Lung microvascular endothelial cell (primary cell): Measurements from ENCODE around the gene JKAMP. TPM values are rescaled to one million over a fixed set of nuclear protein-coding genes. Genes with fewer than 3 reads are reported as not detected.
"Not testable (repeated sequence)": the region's sequence is repeated elsewhere in the genome, so short reads cannot be mapped to it uniquely, and the experiment has no call there.

Source experiments
- DNase-seq, 2 donors: peaks; one replicate each; pipeline versions ENCODE4 v3.0.0 to v3.0.0-alpha.2; 2010; ENCODE audit warnings: low read depth in 2 of 2
- total RNA-seq: library from RNA; depleted of rRNA; stranded (reverse); fragments of >200 nt; gene quantifications from 2 replicates; pipeline ENCODE4 v1.2.1, GENCODE V29; 2014

Gene JKAMP, protein sequence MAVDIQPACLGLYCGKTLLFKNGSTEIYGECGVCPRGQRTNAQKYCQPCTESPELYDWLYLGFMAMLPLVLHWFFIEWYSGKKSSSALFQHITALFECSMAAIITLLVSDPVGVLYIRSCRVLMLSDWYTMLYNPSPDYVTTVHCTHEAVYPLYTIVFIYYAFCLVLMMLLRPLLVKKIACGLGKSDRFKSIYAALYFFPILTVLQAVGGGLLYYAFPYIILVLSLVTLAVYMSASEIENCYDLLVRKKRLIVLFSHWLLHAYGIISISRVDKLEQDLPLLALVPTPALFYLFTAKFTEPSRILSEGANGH
- 35.7 and 40.5 TPM in 2 replicates for total RNA-seq

DNA sequence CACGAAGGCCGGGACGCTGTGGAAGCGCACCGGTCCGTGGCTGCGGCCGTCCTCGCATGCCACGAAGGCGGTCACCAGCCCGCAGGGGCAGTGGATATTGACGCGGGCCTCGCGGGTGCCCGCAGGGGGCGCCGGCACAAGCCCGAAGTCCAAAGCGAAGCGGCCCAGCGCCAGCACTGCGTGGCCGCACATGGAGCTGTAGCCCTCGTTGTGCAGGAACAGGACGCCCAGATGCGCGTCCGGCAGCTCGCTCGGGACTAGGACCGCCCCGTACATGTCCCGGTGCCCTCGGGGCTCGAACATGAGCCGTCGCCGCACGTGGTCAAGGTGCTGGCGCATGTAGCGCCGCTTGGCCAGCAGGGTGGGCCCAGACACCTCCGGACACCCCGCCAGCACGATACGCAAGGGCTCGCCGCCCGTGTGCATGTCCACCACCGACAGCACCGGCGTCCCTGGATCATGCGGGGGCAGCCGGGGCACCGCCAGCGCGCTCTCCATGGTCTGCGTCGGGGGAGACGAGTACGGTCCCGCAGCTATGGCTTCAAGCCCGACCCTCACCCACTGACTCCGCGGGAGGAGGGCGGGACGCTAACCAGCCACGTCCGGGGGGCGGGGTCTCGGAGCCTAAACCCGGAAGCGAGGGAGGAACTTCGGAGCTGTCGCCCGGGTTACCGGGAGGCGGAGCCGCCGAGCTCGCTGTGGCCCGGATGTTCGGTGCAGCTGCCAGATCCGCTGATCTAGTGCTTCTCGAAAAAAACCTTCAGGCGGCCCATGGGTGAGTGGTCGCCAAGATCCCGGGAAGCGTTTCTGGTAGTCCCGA lies at the start of gene JKAMP, which contains the start of gene L3HYPDH:
Gene JKAMP (plus strand): TSS at position 699 of the 820 bp plus-strand sequence. CDS start 73 bp downstream, at position 772.
Gene L3HYPDH (minus strand): TSS at position 590 of the 820 bp plus-strand sequence. CDS start 92 bp downstream, at position 498.
- DNase-seq = peak; percentile 96 to 97

DNA sequence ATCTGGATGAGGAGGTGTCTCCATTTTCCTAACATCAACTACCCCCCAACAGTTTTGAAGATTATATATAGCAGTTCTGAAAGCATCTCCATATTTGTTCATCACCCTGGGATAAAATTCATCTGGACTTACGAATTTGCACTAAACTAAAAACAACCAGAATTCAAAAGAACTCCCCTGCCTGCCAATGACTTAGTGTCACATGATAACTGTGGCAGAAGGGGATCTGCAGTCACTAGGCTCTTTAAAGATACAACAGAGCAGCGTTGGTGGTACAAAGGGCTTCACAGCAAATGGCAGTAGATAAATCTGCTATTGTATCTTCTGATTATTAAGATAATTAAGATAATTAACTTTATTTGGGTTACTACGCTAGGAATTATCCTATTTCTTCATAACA lies 49.2 kb upstream of the JKAMP start:
- no peak for DNase-seq

DNA sequence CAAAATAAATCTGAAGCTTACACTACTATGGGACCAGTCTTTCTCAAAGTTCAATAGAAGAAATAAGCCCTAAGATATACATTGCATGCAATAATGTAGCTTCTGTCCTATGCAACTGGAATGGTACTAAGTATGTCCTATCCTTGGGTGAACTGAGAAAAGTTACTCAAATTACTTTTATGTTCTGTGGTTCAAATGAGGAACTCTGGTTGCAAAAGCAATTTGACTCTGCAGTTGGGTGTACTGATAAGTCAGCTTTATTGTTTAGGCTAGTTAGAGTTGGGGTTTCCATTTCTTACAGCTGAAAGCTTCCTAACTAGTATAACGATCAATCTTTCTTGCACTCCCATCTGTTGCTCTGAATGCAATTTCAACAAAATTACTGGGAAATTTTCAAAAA lies 48.3 kb upstream of the JKAMP start:
- no peak for DNase-seq

DNA sequence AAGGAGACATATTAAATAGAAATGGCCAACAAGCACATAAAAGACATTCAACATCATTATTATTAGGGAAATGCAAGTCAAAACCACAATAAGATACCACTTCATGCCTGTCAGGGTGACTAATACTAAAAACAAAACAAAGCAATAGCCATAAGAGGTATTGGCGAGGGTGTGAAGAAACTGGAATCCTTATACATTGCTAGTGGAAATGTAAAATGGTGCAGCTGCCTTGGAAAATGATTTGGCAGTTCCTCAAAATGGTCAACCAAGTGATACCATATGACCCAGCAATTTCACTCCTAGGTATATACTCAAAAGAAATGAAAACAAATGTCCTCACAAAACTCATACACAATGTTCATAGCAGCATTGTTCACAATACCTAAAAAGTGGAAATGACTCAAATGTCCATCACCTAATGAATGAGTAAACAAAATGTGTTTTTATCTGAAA lies 46.1 kb upstream of the JKAMP start:
- peak in 1 of 2 donors; percentile 59 for DNase-seq

DNA sequence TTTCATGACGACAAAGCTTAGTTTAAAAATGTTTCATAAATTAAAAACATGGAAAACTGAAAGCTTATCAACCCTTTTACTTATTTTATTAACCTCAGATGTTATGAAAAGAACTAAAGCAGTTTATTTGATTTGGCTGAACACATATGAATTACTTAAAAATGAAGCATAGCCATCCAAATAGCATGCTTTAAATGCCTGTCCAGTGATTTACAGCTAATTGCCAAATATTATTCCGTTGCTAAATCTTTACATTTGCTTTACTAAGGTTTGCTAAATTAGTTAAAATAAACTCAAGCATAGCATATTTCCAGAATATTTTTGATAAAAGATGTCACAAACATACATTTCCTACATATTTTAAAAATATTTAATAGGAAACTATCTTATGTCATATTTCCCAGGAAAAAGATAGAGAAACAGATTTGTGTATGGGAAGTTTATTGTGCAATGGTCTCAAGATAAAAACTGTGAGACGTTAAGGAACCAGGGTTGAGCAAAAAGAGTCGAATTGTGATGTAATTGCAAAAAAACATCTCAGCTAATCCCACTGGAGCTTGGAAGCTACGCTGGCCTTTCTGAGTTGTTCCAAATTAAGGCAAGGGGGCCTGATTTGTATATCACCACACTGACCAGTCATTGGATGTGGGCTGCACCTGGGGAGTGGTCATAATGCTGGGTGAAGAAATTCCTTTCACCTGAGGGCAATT lies 44.9 kb upstream of the JKAMP start:
- no peak for DNase-seq

DNA sequence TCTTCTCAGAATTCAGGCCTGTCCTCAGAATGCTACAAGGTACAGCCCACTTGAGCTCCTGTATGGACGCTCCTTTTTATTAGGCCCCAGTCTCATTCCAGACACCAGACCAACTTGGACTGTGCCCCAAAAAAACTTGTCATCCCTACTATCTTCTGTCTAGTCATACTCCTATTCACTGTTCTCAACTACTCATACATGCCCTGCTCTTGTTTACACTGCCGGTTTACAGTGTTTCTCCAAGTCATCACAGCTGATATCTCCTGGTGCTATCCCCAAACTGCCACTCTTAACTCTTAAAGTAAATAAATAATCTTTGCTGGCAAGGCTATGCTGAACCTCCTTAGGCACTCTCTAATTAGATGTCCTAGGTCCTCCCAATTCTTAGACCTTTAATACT lies 35.6 kb upstream of the JKAMP start:
- not testable (repeated sequence) for DNase-seq

DNA sequence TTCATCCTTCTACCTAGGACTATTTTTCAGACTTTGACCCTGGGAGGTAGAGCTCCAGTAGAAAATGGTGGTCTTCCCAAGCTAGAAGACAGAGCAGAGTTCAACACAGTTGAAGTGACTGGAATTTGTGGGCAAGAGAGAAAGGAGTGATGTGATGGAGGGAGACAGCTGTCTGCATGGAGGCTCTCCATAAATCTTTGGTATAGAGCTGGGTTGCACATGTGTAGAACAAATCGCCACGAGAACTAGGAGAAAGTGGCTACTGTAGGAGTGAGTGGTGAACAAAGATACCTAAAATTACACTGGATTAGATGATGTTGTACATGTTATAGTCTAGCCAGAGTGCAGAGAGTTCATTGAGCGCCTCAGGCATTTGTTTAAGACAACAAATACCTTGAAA lies 33.6 kb upstream of the JKAMP start:
- no peak for DNase-seq

DNA sequence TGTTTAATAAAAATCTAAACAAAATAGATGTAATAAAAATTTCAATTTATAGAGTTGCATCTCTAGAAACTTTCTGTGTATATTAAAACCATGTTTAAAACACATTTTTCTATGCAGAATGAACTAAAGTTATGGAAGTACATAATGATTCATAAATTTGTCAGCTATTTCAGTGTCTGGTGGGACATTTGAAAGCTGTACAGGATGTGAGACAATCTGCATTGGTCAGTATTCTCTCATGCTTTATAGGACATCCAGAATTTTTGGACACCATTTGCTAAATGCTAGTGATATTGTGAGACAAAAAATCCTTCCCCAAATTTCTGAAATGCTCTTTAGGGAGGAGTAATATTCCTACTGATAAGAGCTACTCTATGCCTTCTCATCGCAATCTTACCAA lies 32.5 kb upstream of the JKAMP start:
- DNase-seq = no peak

DNA sequence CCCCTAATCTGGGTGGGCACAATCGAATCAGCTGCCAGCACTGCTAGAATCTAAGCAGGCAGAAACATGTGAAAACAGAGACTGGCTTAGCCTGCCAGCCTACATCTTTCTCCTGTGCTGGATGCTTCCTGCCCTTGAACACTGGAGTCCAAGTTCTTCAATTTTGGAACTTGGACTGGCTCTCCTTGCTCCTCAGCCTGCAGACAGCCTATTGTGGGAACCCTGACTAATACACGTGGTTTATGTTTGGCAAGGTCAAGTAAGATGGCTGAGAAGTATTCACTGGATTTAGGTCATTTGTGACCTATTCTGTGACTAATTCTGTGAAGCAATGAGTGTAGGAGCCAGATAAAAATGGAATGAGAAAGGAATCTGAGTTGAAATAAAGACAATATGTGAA lies 30.2 kb upstream of the JKAMP start:
- DNase-seq = peak in 1 of 2 donors; percentile 38

DNA sequence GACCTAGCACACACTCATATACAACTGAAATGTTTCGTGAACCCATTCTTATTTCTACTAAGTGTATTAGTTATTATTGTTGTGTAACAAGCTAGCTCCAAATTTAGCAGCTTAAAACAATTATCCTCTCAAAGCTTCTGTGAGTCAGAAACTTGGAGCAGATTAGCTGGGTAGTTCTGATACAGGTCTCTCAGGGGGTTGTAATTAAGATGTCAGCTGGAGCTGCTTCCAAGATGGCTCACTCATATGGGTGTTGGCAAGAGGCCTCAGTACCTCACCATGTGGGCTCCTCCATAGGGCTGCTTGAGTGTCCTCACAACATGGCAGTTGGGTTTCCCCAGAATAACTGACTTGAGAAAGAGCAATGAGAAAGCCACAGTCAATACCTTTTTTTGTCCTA lies 28.9 kb upstream of the JKAMP start:
- DNase-seq = no peak

DNA sequence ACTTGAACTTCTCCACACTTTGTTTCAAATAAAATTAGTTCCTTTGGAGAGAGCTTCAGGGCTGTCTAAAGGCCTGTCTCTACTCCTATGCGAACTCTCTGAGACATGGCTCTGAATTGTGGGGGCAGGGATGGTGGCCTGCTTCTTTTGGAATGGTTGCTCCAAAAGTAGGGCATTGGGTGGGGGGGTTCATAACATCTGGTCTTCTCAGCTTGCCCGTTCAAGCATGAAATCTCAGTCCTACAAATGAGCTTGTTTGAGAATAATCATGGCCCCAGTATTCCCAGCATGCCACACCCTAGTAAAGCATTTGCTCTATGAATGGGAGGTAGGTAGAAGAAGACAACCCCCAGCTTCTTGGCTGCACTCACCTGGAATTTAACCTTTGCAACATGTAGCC lies 25.8 kb upstream of the JKAMP start:
- DNase-seq = no peak

DNA sequence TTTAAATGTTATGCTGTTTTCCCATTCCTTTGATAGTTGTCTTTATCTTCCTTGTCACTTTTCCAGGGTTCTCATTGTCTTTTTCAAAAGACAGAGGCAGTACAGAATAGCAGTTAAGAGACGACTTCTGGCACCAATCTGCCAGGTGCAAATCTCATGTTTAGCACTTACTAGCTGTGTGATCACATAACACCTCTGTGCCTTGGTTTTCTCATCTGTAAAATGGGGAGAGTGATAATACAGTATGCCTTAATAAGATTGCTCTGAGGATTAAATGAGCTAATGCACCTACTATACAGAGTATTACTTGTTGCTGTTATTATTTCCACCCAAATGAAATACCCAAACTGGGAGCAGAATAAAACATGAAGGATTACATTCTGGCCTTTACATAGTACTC lies 23.9 kb upstream of the JKAMP start:
- DNase-seq = no peak

DNA sequence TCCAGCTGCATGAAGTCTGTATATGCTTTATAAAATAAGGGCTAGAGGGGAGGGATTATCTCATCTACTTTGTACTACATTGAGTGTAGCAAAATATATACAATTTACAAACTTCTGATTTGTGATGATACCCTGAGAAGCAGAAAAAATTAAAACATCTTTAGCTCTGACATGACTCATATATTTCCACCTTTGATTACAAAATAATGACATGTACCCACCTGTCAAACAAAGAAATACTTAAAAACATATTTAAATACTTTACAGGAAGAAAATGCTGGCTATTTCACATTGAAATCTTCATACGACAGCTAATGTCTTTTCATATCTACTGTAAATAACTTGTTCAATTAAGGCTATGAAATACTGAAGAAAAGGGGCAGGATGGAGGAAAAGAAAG lies 22.4 kb upstream of the JKAMP start:
- no peak for DNase-seq

DNA sequence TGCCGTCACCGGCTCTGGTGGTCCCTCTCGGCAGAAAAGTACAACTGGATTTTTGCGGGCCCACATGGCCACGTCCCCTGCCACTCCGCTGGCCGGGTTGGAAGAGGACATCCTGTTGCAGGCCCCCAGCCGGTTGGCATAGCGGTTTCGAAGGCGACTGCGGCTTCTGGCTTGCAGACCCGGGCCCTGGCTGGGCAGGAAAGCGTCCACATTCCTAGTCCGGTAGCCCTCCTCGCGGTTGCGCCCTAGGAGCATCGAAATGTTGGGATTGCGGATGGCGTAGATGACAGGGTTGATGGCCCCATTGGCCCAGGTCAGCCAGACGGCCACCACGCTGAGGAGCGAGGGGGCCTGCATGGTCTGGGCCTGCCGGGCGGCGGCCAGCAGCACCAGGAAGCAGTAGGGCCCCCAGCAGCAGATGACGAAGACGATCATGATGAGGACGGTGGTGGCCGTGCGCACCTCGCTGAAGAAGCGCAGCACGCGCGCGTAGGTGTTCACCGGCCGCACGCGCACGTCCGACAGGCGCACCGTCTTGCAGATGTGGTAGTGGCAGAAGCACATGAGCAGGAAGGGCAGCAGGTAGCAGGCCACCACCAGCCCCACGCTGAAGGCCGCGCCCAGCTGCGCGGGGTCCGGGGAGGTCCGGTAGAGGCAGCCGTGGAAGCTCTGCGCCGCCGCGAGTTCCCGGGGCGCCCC lies 20.4 kb upstream of the JKAMP start:
- peak in 1 of 2 donors; percentile 33 for DNase-seq

DNA sequence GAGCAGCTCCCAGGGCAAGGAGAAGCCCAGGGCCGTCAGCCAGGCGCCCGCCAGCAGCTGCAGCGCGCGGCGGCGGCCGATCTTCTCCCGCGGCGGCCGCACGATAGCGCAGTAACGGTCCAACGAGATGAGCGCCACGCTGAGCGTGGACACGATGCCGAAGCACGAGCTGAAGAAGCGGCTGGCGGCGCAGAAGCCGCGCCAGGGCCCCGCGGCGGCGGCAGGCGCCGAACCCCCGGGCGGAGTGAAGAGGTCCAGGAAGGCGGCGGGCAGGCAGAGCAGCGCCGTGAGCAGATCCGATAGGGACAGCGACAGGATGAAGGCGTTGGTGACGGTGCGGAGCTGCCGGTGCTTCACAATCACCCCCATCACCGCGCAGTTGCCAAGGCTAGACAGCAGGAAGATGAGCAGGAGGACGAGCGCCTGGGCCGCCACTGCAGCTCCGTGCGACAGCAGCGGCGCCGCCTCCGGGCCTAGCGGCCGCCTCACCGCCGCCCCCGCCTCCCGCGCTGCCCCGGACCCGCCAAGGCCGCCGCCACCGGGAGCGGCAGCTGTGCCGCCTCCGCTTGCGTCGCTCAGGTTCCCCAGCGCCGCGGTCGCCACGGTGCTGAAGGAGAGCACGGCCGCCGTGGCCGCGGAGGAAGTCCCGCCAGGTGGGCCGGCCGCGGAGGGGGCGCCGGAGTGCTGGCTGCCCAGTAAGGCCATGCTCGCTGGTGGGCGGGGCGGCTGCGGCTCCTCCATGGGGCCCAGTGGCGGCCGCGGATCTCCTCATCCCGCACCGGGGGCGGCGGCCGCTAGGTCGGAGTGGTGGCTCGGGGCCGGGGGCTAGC lies 19.6 kb upstream of the JKAMP start:
- peak; percentile 64 to 76 for DNase-seq

DNA sequence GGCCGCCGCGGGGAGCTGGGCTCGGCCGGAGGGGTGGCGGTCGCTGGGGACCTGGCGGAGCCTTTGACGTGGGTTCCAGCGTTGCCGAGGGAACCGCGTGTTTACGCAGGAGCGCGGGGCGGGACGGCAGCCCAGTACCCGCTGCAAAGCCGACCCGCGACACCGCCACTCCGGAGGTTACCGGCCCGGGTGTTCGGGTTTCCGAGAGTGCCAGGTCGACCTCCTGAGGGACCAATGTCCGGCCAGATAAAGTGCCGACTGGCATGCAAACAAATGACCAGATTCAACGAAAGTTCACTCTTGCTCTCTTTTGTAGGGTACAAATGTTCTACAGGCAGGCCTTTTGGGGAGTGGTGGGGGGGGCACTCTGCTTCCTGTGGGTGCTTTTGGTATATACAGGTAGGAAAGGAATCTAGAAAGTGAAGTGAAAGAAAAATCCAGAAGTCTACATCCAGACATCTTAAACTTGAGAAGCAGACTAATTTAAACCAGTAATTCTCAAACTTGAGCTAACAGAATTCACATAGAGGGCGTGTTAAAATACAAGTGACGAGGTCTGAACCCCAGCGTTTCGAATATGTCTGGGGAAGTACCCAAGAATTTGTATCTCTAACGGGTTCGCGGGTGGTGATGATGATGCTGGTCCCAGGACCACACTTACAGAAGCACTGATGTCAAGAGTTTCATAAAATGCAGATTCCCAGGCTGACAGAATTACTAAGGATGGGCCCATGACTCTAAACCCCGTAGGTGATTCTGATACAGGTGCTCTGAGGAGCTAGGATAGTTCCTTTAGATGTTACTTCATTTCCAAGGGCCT lies 18.8 kb upstream of the JKAMP start, which contains the start of gene GPR135:
Gene GPR135 (minus strand): TSS at position 65 of the 820 bp plus-strand sequence. CDS start 154 bp downstream, outside the sequence.
- DNase-seq = peak in 1 of 2 donors; percentile 80

DNA sequence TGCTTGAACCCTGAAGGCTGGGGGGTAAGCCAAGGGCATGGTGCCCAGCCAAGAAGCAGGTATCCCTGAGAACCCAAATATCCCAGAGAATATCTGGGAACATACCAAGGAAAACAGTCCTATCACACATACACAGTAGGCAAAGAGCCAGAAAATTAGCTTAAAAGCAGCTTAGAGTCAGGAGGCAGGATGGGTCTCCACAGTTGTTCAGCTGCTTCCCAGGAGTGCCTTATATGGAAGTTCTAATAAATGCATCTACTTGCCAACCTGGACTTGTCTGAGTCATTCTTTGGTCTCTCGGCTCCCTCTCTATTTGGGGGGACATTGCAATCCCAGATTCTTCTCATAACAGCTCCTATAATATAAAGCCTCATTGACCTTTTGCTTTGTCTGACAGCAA lies 10.1 kb upstream of the JKAMP start:
- DNase-seq = peak in 1 of 2 donors; percentile 28

DNA sequence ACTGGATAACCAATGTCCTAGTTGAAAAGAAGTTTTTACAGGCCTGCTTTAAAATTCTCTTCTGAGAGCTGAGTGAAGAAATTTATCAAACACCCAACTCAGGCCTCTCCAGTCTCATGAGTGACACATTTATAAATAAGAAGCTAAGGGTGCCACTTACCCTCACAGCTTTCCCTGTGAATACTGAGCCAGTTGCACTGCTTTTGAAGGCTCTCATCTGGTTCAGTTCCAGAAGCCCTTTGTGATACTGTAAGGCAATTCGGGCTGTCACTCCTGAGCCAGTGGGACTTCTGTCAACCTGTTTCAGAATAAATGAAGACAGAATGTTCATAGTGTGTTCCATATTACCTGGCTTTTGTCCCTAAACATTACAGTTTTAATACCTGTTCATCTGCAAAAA lies 8.6 kb upstream of the JKAMP start:
- no peak for DNase-seq

DNA sequence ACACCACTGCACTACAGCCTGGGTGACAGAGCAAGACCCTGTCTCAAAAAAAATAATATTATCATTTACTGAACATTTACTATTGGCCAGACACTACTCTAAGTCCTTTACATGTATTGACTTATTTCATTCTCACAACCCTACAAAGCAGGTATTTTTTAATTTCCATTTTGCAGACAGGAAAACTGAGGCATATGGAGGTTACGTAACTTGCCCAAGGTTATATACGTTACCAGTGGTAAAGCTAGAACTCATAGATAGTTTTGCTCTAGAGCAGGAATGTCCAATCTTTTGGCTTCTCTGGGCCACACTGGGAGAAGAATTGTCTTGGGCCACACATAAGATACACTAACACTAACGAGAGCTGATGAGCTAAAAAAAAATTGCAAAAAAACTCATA lies 5.8 kb upstream of the JKAMP start:
- DNase-seq = no peak
